Measurements from ENCODE around the gene FPGS.
"Not testable (repeated sequence)": the region's sequence is repeated elsewhere in the genome, so short reads cannot be mapped to it uniquely, and the experiment has no call there.

FPGS gene

GRCh38 chr9:127833555-127833954 lies 30.9 kb downstream of the FPGS start:
- TF ChIP-seq, protein P1, sequence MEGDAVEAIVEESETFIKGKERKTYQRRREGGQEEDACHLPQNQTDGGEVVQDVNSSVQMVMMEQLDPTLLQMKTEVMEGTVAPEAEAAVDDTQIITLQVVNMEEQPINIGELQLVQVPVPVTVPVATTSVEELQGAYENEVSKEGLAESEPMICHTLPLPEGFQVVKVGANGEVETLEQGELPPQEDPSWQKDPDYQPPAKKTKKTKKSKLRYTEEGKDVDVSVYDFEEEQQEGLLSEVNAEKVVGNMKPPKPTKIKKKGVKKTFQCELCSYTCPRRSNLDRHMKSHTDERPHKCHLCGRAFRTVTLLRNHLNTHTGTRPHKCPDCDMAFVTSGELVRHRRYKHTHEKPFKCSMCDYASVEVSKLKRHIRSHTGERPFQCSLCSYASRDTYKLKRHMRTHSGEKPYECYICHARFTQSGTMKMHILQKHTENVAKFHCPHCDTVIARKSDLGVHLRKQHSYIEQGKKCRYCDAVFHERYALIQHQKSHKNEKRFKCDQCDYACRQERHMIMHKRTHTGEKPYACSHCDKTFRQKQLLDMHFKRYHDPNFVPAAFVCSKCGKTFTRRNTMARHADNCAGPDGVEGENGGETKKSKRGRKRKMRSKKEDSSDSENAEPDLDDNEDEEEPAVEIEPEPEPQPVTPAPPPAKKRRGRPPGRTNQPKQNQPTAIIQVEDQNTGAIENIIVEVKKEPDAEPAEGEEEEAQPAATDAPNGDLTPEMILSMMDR (IDR thresholded peaks at IDR 0.05; ENCODE audit: low read depth, low read length, missing control alignments), result no peak
- DNase-seq (ENCODE audit: low read depth), result no peak
- H3K4me3 ChIP-seq (ENCODE audit: low read depth, low read length), result no peak overlapping the region

GRCh38 chr9:127835991-127836516 lies 33.4 kb downstream of the FPGS start:
- DNase-seq (ENCODE audit: low read depth), result no peak
- TF ChIP-seq, protein P1 (IDR thresholded peaks at IDR 0.05; ENCODE audit: low read depth, low read length, missing control alignments), result no peak
- H3K4me3 ChIP-seq (ENCODE audit: low read depth, low read length), result no peak overlapping the region

GRCh38 chr9:127836561-127836960 lies 33.9 kb downstream of the FPGS start:
- not testable (repeated sequence) for DNase-seq (ENCODE audit: low read depth); H3K4me3 ChIP-seq (ENCODE audit: low read depth, low read length)

DNA sequence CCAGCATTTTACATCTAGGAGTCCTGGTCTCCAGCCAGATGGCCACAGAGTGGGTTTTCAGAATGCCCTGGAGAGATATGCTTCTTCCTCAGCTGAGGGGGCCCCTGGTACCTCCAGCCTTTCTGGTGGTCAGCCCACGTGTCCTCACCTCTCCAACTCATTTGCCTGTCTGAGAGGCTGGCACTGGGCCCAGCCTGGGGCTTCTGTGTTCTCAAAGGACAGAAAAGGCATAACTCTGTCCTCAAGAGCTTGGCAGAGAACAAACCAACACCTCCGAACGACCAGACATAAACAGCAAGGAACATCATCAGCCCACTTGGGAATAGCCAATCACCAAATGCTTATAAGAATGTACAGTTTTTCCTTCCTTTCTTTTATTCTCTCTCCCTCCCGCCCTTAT lies 34.7 kb downstream of the FPGS start:
- no peak overlapping the region for H3K4me3 ChIP-seq (ENCODE audit: low read depth, low read length)
- TF ChIP-seq, protein P1 (IDR thresholded peaks at IDR 0.05; ENCODE audit: low read depth, low read length, missing control alignments), result no peak
- DNase-seq (ENCODE audit: low read depth), result no peak

DNA sequence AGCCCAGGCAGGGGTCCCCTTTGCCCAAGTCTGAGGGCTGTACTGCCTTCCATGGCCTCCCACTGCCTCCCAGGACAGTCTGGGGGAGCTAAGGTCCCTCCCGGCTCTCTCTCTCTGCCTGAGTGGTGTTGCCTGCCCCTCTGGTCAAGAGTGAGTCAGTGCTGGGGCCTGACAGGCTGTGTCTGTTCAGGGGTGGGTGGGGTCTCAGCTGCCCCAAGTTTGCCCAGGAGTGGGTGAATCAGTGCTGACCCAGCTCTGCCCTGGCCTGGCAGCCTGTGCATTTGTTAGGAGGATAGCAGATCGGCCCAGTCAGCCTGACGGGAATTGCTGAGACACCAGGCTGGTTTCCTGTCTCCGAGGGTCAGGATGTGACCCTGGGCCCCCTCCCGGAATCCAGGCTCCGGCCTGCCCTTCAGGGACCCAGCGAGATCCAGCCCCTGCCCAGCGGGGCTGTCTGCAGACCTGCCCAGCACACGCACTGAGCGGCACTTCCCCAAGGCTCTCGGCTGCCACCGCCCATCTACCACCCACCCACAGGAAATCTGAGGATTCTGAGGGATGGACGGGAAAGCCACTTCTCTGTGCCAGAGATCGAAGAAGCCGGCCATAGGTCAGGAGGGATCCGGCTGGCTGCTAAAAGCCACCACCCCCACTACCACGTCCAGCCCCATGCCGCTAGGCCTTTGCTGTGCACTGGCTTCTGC lies 35.8 kb downstream of the FPGS start:
- H3K4me3 ChIP-seq (ENCODE audit: low read depth, low read length), result no peak overlapping the region
- DNase-seq (ENCODE audit: low read depth), result no peak
- TF ChIP-seq, protein P1 (IDR thresholded peaks at IDR 0.05; ENCODE audit: low read depth, low read length, missing control alignments), result no peak

DNA sequence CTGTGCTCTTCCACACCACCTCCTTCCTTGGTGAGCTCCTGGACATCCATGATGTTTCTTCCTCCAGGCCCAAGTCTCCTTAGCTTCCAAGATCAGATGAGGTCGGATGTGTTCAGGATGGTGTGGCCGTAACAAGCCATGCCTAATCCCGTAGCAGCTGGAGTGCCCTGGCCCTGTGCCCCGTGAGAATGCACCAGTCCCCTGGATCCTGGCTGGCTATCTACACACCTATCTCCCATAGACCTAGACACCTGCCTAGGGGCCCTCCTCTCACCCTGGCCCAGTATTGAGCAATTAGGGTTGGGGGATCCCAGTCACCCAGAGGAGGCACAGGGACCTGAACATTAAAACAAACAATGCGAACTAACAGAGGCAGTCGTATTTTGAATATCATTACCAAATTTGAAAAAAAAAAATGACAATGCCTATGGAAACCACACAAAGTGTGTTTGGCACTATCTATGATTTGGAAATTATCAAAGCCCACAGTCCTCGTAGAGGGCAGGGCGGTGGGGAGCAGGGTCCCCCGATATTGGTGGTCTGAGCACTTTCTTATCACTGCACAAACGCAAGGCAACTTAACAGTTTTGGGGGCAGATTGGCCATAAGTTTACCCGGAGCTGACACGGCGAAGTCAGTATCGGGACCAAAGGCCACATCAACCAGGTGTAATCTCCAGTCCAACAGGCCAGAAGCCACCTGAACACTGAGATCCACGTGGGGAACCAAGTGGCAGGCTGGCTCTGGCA lies 38.6 kb downstream of the FPGS start:
- H3K4me3 ChIP-seq (ENCODE audit: low read depth, low read length), result no peak overlapping the region
- TF ChIP-seq, protein P1 (IDR thresholded peaks at IDR 0.05; ENCODE audit: low read depth, low read length, missing control alignments), result no peak
- no peak for DNase-seq (ENCODE audit: low read depth)

DNA sequence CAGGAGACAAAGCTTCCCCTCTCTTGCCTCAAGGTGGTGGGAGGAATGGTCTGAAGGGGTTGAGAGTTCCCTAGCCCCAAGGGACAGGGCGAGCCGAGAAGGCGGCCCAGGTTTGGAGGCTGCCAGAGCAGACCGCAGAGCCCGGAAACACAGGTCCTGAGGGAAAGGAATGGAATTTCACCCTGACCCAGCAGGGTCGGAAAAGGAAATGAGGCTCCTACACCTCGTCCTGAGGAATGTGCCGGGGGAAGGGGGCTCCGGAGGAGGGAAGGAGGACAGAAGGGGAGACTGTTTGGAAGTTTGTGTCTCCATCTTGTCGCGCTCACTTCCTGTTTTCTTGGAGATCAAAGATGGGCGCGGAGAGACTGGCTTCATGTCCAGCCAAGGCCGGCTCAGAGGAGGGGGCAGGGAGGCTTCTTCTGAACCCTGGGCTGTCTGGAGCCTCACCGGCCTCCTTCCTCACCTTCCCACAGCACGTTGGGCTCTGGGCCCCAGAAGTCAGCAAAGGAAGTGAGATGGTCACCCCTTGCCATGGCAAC lies 42.2 kb downstream of the FPGS start:
- DNase-seq (ENCODE audit: low read depth), result no peak
- no peak overlapping the region for H3K4me3 ChIP-seq (ENCODE audit: low read depth, low read length)
- TF ChIP-seq, protein P1 (IDR thresholded peaks at IDR 0.05; ENCODE audit: low read depth, low read length, missing control alignments), result no peak

GRCh38 chr9:127845619-127846018 lies 42.9 kb downstream of the FPGS start:
- DNase-seq (ENCODE audit: low read depth), result not testable (repeated sequence)

More at GRCh38 chr9:127845619-127846018, 42.9 kb downstream of the FPGS start:
- H3K4me3 ChIP-seq (ENCODE audit: low read depth, low read length), result not testable (repeated sequence)

Data from GM12864 (cell line).